Hepatocyte (in vitro differentiated cells): ENCODE results near the gene ANKRD44. TPM values are rescaled to one million over a fixed set of nuclear protein-coding genes. Genes with fewer than 3 reads are reported as not detected.

Source experiments
- DNase-seq: peaks from one replicate; pipeline ENCODE4 v3.0.0-alpha.2; 2016; ENCODE audit warnings: low spot score
- H2AFZ ChIP-seq: fragments of 200-600 bp; sonication (generic); 2 replicates; pipeline ENCODE4 v1.6.0; 2016; ENCODE audit warnings: antibody characterized with exemption, mild to moderate bottlenecking
- H3K27ac ChIP-seq: fragments of 200-600 bp; sonication (generic); 2 replicates; pipeline ENCODE4 v1.5.1; 2016; ENCODE audit warnings: mild to moderate bottlenecking
- H3K27me3 ChIP-seq: fragments of 200-600 bp; sonication (generic); 2 replicates; pipeline ENCODE4 v1.6.1; 2016
- H3K36me3 ChIP-seq: fragments of 200-600 bp; sonication (generic); replicated peaks from 2 replicates; pipeline ENCODE4 v1.5.1; 2016; ENCODE audit warnings: low read depth; ENCODE audit not compliant: insufficient read depth
- H3K4me1 ChIP-seq: fragments of 200-600 bp; sonication (generic); 2 replicates; pipeline ENCODE4 v1.5.1; 2016; ENCODE audit warnings: mild to moderate bottlenecking, moderate library complexity; ENCODE audit not compliant: insufficient read depth
- H3K4me2 ChIP-seq: fragments of 200-600 bp; sonication (generic); 2 replicates; pipeline ENCODE4 v1.6.0; 2016
- H3K4me3 ChIP-seq: fragments of 200-600 bp; sonication (generic); 2 replicates; pipeline ENCODE4 v1.5.1; 2016; ENCODE audit warnings: mild to moderate bottlenecking
- H3K79me2 ChIP-seq: fragments of 200-600 bp; sonication (generic); 2 replicates; pipeline ENCODE4 v1.6.0; 2017; ENCODE audit warnings: mild to moderate bottlenecking
- H3K9me2 ChIP-seq: fragments of 200-600 bp; sonication (generic); replicated peaks from 2 replicates; pipeline ENCODE4 v1.6.0; 2017; ENCODE audit warnings: mild to moderate bottlenecking; ENCODE audit not compliant: insufficient read depth
- H3K9me3 ChIP-seq: fragments of 200-600 bp; sonication (generic); 2 replicates; pipeline ENCODE4 v1.5.1; 2016; ENCODE audit warnings: low read depth, mild to moderate bottlenecking
- H4K20me1 ChIP-seq: fragments of 200-600 bp; sonication (generic); 2 replicates; pipeline ENCODE4 v1.6.0; 2016; ENCODE audit warnings: mild to moderate bottlenecking; ENCODE audit not compliant: insufficient read depth, poor library complexity, severe bottlenecking
- CTCF ChIP-seq: fragments of 200-600 bp; sonication (generic); IDR thresholded peaks from 2 replicates; pipeline ENCODE4 v1.5.1; 2016; ENCODE audit warnings: antibody characterized with exemption, mild to moderate bottlenecking; ENCODE audit not compliant: poor library complexity
- EZH2 ChIP-seq: fragments of 200-600 bp; sonication (generic); IDR thresholded peaks from 2 replicates; pipeline ENCODE4 v1.6.1; 2016; ENCODE audit warnings: antibody characterized with exemption, mild to moderate bottlenecking, borderline replicate concordance
- EZH2phosphoT487 ChIP-seq: fragments of 200-600 bp; sonication (generic); IDR thresholded peaks from one replicate; pipeline ENCODE4 v1.6.1; 2018; ENCODE audit warnings: antibody characterized with exemption, mild to moderate bottlenecking, low read depth, moderate library complexity; ENCODE audit not compliant: unreplicated experiment, severe bottlenecking
- WGBS: methylation state at CpG from one replicate; pipeline ENCODE4 v1.1.6; 2016; ENCODE audit warnings: low lambda C conversion rate; ENCODE audit errors: missing lambda C conversion rate; 5-methylcytosine and 5-hydroxymethylcytosine counted together
- polyA plus RNA-seq: library from polyadenylated mRNA; unstranded; fragments of >200 nt; fragmentation: Nextera tagmentation; extraction: Ambion mirVana; gene quantifications from 2 replicates; pipeline ENCODE4 v1.2.1, GENCODE V29; 2016
- total RNA-seq: library from RNA; depleted of rRNA; stranded (reverse); fragments of >200 nt; gene quantifications from 2 replicates; pipeline ENCODE4 v1.2.3, GENCODE V29; 2014

Gene ANKRD44
- total and polyA plus RNA-seq, 2 experiments from 2014 or later = 5.9 to 9.1 TPM

GRCh38 chr2:196992466-196992865 is 318.1 kb downstream of the ANKRD44 start:
- H3K27me3 ChIP-seq = no peaks in the 10 kb centered on the region
- WGBS = 100% methylated on average over 1 of the region's 1 CpG
- H2AFZ ChIP-seq = no peak overlapping the region
- H3K4me2 ChIP-seq = no peak overlapping the region
- H3K9me2 ChIP-seq = no peaks in the 10 kb centered on the region
- no peaks in the 10 kb centered on the region for H3K79me2 ChIP-seq
- no peaks in the 10 kb centered on the region for H4K20me1 ChIP-seq
- no peak for DNase-seq
- H3K9me3 ChIP-seq = no peaks in the 10 kb centered on the region
- H3K4me1 ChIP-seq = peaks cover 5% of the 10 kb centered on the region
- TF ChIP-seq EZH2 (no peak), EZH2phosphoT487 (no peak), CTCF (no peak)
- H3K36me3 ChIP-seq = no peaks in the 10 kb centered on the region
- no peak overlapping the region for H3K27ac ChIP-seq
- no peak overlapping the region for H3K4me3 ChIP-seq

- Histone ChIP-seq H3K79me2 (no peaks in the 10 kb centered on the region), H3K27me3 (no peaks in the 10 kb centered on the region), H2AFZ (no peak overlapping the region), H3K9me3 (no peaks in the 10 kb centered on the region), H3K27ac (no peak overlapping the region), H4K20me1 (no peaks in the 10 kb centered on the region), H3K4me1 (peaks cover 5% of the 10 kb centered on the region), H3K4me2 (no peak overlapping the region), H3K9me2 (no peaks in the 10 kb centered on the region), H3K36me3 (no peaks in the 10 kb centered on the region), H3K4me3 (no peak overlapping the region)
- 94% methylated on average over 10 of the region's 10 CpGs for WGBS
- TF ChIP-seq EZH2 = no peak
- no peak for TF ChIP-seq CTCF
- TF ChIP-seq EZH2phosphoT487 = no peak
- DNase-seq = no peak
Observed at GRCh38 chr2:196990788-196991461, 319.7 kb downstream of the ANKRD44 start.

- H3K79me2 ChIP-seq = no peaks in the 10 kb centered on the region
- H3K4me1 ChIP-seq = peaks cover 5% of the 10 kb centered on the region
- no peaks in the 10 kb centered on the region for H3K9me2 ChIP-seq
- H3K9me3 ChIP-seq = no peaks in the 10 kb centered on the region
- no peak for DNase-seq
- no peak overlapping the region for H3K27ac ChIP-seq
- no peaks in the 10 kb centered on the region for H4K20me1 ChIP-seq
- 100% methylated on average over 1 of the region's 1 CpG for WGBS
- H3K4me2 ChIP-seq = no peak overlapping the region
- no peak overlapping the region for H2AFZ ChIP-seq
- TF ChIP-seq EZH2phosphoT487 (no peak), CTCF (no peak), EZH2 (no peak)
- H3K27me3 ChIP-seq = no peaks in the 10 kb centered on the region
- H3K36me3 ChIP-seq = no peaks in the 10 kb centered on the region
- no peak overlapping the region for H3K4me3 ChIP-seq
Observed at GRCh38 chr2:196990092-196990491, 320.5 kb downstream of the ANKRD44 start.

GRCh38 chr2:196989496-196989895 is 321.1 kb downstream of the ANKRD44 start:
- H3K9me3 ChIP-seq = no peaks in the 10 kb centered on the region
- H3K4me2 ChIP-seq = no peak overlapping the region
- no peak overlapping the region for H3K27ac ChIP-seq
- no peaks in the 10 kb centered on the region for H3K79me2 ChIP-seq
- H3K27me3 ChIP-seq = no peaks in the 10 kb centered on the region
- no peaks in the 10 kb centered on the region for H3K9me2 ChIP-seq
- no peak overlapping the region for H2AFZ ChIP-seq
- no peak for DNase-seq
- no peaks in the 10 kb centered on the region for H4K20me1 ChIP-seq
- TF ChIP-seq EZH2 = no peak
- no peak for TF ChIP-seq CTCF
- no peak for TF ChIP-seq EZH2phosphoT487
- peaks cover 5% of the 10 kb centered on the region for H3K4me1 ChIP-seq
- no peak overlapping the region for H3K4me3 ChIP-seq
- WGBS = 87% methylated on average over 4 of the region's 4 CpGs
- no peaks in the 10 kb centered on the region for H3K36me3 ChIP-seq
